Ishikawa (cell line): ENCODE results near the gene SLC6A11.

Source experiments
- CEBPB ChIP-seq: IDR thresholded peaks from 2 replicates; pipeline ENCODE4 v1.6.1; 2012
- CREB1 ChIP-seq: IDR thresholded peaks from 2 replicates; pipeline ENCODE4 v1.6.1; 2012; ENCODE audit warnings: low read depth
- EGR1 ChIP-seq: IDR thresholded peaks from 2 replicates; pipeline ENCODE4 v1.6.1; 2012
- EP300 ChIP-seq: IDR thresholded peaks from 2 replicates; pipeline ENCODE4 v1.6.1; 2012; ENCODE audit warnings: borderline replicate concordance
- FOXM1 ChIP-seq: IDR thresholded peaks from 2 replicates; pipeline ENCODE4 v1.6.1; 2012; ENCODE audit warnings: low read depth, borderline replicate concordance
- NFIC ChIP-seq: IDR thresholded peaks from 2 replicates; pipeline ENCODE4 v1.6.1; 2012
- RAD21 ChIP-seq: IDR thresholded peaks from 2 replicates; pipeline ENCODE4 v1.6.1; 2012; ENCODE audit warnings: low read depth
- TAF1 ChIP-seq: IDR thresholded peaks from 2 replicates; pipeline ENCODE4 v1.6.1; 2012; ENCODE audit warnings: low read depth, mild to moderate bottlenecking
- TCF12 ChIP-seq: IDR thresholded peaks from 2 replicates; pipeline ENCODE4 v1.6.1; 2012; ENCODE audit warnings: low read depth
- TEAD4 ChIP-seq: IDR thresholded peaks from 2 replicates; pipeline ENCODE4 v1.6.1; 2012
- YY1 ChIP-seq: IDR thresholded peaks from 2 replicates; pipeline ENCODE4 v1.6.1; 2012; ENCODE audit warnings: low read depth
- ZBTB7A ChIP-seq: IDR thresholded peaks from 2 replicates; pipeline ENCODE4 v1.6.1; 2012; ENCODE audit warnings: low read depth
- TF ChIP-seq, protein P1 (sequence below): IDR thresholded peaks from 2 replicates; pipeline ENCODE4 v1.6.1; 2012
- TF ChIP-seq, protein P2 (sequence below): IDR thresholded peaks from 2 replicates; pipeline ENCODE4 v1.6.1; 2012
- TF ChIP-seq, protein P3 (sequence below): IDR thresholded peaks from 2 replicates; pipeline ENCODE4 v1.6.1; 2012; ENCODE audit warnings: low read depth, mild to moderate bottlenecking

SLC6A11 gene

DNA sequence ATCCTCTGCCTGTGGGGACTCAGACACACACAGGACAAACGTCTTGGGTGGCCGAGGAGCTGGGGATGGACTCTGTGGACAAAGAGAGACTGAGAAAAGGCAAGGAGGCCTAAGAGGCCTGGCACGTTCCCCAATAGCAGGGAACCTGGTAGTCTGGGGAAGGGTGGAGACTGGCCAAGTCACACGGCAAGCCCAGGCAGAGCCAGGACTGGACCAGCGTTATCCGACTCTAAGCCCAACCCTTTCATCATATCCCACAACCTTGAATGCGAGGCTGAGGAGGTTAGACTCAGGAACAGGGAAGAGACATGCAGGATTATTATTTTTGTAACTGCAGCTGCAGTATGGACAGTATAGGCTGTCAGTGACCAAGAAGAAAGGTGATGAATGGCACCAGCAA, 53.4 kb downstream of the SLC6A11 start:
- TF ChIP-seq, protein P1, sequence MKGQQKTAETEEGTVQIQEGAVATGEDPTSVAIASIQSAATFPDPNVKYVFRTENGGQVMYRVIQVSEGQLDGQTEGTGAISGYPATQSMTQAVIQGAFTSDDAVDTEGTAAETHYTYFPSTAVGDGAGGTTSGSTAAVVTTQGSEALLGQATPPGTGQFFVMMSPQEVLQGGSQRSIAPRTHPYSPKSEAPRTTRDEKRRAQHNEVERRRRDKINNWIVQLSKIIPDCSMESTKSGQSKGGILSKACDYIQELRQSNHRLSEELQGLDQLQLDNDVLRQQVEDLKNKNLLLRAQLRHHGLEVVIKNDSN: no peak
- TF ChIP-seq CEBPB (no peak), EGR1 (no peak), RAD21 (no peak), CREB1 (no peak), TCF12 (no peak), FOXM1 (no peak), TAF1 (no peak), YY1 (no peak), EP300 (no peak)
- TF ChIP-seq, protein P2, sequence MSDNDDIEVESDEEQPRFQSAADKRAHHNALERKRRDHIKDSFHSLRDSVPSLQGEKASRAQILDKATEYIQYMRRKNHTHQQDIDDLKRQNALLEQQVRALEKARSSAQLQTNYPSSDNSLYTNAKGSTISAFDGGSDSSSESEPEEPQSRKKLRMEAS: no peak
- TF ChIP-seq, protein P3, sequence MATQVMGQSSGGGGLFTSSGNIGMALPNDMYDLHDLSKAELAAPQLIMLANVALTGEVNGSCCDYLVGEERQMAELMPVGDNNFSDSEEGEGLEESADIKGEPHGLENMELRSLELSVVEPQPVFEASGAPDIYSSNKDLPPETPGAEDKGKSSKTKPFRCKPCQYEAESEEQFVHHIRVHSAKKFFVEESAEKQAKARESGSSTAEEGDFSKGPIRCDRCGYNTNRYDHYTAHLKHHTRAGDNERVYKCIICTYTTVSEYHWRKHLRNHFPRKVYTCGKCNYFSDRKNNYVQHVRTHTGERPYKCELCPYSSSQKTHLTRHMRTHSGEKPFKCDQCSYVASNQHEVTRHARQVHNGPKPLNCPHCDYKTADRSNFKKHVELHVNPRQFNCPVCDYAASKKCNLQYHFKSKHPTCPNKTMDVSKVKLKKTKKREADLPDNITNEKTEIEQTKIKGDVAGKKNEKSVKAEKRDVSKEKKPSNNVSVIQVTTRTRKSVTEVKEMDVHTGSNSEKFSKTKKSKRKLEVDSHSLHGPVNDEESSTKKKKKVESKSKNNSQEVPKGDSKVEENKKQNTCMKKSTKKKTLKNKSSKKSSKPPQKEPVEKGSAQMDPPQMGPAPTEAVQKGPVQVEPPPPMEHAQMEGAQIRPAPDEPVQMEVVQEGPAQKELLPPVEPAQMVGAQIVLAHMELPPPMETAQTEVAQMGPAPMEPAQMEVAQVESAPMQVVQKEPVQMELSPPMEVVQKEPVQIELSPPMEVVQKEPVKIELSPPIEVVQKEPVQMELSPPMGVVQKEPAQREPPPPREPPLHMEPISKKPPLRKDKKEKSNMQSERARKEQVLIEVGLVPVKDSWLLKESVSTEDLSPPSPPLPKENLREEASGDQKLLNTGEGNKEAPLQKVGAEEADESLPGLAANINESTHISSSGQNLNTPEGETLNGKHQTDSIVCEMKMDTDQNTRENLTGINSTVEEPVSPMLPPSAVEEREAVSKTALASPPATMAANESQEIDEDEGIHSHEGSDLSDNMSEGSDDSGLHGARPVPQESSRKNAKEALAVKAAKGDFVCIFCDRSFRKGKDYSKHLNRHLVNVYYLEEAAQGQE: no peak

DNA sequence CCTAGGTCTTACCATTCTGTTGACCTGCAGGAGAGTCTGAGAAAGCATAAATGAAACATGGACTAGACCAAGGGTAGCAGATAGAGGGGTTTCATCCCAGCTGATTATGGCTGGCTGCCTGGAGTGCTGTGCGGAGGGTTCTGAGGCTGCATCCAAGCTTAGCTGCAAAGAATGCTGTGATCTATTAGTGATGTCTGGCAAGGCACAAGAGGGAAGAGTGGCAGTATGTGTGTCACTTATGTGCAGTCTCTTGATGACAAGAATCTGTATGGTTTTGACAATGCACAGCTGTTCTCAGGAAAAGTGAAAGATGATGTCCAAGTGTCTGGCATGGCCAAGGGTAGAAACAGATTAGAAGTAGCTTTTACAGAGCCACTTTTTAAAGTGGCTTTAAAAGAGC, 54.3 kb downstream of the SLC6A11 start:
- TF ChIP-seq TAF1 (no peak), YY1 (no peak), EGR1 (no peak), NFIC (no peak), RAD21 (no peak), FOXM1 (no peak)
- TF ChIP-seq, protein P3: no peak
- TF ChIP-seq, protein P2: no peak
- TF ChIP-seq, protein P1: no peak

DNA sequence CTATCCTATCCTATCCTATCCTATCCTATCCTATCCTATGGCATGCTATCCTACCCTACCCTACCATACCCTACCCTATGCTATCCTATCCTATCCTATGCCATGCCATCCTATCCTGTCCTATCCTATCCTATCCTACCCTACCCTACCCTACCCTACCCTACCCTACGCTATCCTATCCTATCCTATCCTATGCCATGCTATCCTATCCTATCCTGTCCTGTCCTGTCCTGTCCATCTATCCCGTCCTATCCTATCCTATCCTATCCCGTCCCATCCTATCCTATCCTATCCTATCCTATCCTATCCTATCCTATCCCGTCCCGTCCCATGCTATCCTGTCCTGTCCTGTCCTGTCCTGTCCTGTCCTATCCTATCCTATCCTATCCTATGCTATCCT, 57.4 kb downstream of the SLC6A11 start:
- no peak for TF ChIP-seq ZBTB7A
- TF ChIP-seq, protein P1: no peak

DNA sequence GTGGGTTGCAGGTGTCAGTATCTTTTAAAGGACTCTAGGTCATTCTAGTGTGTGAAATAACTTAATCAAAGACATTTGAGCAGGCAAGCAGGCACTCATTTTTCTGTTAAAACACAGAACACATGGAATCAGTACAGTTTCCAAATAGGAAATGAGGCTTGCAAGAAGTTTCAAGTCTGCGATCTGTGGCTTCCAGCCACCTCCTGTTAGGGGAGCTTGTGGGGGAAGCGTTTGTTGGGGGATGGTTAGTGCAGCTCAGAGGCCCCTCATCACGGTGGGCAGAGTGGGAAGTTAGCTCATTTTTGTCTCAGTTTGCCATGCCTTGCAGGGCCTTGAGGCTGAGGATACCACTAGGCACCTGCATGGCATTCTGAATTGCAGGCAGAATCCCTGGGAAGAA, 59.9 kb downstream of the SLC6A11 start:
- TF ChIP-seq CREB1 (no peak), EP300 (no peak), ZBTB7A (no peak), EGR1 (no peak), TEAD4 (no peak), NFIC (no peak), YY1 (no peak), CEBPB (no peak)
- TF ChIP-seq, protein P2: no peak
- TF ChIP-seq, protein P1: no peak

DNA sequence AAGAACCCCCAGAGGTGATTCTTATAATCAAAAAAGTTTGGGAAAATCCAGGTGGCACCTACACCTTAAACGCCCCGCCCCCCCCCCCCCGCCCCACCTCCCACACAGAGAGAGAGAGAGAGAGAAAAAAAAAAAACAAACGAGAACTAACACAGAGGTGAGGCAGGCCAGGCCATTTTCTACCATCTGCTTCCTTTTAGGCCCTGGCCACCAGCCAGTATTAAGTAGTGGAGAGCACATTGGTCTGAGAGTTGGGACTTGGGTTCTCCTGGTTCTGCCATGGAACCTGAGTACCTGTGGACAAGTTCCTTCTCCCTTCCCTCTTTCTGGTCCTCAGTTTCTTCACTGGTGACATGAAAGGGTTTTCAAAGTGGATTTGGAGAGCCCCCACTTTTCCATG, 60.6 kb downstream of the SLC6A11 start:
- TF ChIP-seq CEBPB: no peak
- no peak for TF ChIP-seq NFIC
- TF ChIP-seq RAD21: no peak
- no peak for TF ChIP-seq EGR1
- no peak for TF ChIP-seq TAF1
- TF ChIP-seq FOXM1: no peak
- TF ChIP-seq TEAD4: no peak
- no peak for TF ChIP-seq YY1
- TF ChIP-seq CREB1: no peak
- TF ChIP-seq, protein P2: no peak
- TF ChIP-seq TCF12: no peak
- TF ChIP-seq, protein P3: no peak
- TF ChIP-seq EP300: no peak
- TF ChIP-seq, protein P1: no peak
- no peak for TF ChIP-seq ZBTB7A
